GM21576 (cell line): ENCODE data around the gene DLGAP4.

Source experiments
- ATAC-seq: cut with Tn5 transposase; IDR thresholded peaks from one replicate; pipeline ENCODE4 v1.9.1; 2021; ENCODE audit warnings: mild to moderate bottlenecking, moderate library complexity; ENCODE audit not compliant: unreplicated experiment

The DLGAP4 gene

DNA sequence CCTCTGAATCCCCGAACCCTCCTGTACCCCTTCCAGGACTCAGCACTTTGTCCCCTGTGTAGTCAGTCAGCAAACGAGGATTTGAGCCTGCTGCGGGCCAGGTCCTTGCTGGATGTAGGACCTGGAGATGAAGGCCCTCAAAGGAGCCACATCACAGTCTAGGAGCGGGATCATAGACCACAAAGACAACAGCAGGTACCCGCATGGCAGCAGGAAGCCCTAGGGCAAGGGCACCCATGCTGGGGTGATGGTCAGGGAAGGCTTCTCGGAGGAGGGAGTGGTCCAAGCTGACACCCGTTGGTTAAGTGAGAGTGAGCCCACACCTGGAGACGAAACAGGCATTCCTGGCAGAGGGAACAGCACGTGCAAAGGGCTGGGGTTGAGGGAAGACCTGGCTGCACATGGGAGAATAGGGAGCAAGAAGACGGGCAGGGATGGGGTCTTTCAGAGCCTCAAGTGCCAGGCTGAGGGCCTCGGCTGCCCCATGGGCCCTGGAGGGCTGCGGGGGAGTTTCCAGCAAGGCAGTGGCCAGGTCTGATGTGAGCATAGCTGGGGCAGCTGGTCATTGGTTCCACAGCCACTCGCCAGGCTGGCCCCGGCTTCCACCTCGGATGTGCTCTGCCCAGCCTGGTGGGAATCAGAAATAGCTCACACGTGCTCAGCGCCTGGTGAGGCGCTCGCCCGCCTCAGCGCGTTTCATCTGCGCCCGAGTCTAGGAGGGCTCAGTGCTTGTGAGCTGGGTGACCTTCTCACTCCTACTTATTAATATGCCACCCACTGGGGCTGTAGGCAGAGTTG is 15.0 kb downstream of the DLGAP4 start:
- no peak for ATAC-seq

DNA sequence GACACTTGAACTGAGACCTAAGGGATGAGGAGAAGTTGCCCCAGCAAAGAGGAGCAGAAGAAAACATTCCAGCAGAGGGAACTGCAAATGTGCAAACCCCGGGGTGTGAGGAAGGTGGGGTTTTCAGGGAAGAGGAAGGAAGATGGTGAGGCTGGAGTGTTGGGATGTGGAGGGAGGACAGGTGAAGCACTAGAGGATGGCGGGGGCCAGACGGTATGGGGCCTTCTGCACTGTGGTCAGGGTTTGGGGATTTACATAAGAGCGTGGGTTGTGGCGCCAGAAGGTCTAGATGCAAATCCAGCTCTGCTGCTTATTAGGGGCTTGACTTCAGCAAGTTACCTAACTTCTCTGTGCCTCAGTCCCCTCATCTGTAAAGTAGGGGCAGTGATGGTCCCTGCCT is 16.0 kb downstream of the DLGAP4 start:
- ATAC-seq = no peak

DNA sequence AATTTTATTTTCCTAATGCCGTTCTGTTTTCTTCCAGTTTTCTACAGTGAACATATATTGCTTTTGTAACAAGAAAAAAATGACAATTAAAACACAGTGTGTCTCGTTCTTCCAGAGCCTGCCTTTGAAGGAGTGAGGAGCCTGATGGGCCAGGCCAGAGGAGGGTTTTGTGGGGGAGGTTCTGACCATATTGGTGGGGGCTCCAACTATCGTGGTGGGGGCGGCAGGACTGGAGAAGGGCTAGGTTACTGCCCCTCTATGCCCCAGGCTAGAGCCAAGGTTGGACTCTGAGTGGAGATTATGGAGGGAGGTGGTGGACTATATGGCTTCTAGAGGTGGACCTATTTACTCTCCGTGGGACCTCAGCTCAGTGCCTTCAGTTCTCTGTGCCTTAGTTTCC is 24.0 kb downstream of the DLGAP4 start:
- no peak for ATAC-seq

DNA sequence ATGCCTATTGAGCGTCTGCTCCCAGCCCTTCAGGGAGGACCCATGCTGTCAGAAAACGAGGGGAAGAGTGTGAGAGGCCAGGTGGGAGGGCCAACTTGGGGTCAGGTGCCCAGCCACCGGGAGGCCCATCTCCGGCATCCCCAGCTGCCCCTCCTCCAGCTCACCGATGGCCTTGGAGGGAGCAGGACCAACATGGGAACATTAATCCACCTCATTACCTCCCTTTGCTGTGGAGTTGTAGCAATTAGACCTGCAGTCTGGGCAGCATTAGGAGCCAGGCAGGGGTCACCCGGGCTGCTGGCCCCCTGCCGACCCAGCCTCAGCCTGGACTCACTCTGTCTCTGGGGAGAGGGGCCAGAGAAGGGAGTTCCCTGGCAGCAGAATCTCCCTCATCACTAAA is 25.1 kb downstream of the DLGAP4 start:
- no peak for ATAC-seq

DNA sequence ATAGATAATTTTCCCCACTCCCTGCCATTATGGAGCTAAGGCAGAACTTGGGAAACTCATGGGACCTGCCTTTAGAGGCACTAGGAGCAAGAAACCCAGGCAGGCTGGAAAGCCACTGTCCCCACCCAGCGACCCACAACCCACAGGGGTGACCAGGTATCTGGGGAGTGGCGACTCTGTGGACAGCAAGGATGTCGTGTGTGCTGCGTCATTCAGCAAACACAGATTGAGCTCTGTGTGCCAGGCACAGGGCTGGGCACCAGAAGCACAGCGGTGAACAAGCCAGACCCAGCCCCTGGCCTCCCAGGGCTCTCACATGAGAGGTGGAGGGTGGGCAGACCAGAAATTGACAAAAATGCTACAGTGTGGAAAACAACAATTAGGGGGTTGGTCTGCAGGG is 27.7 kb downstream of the DLGAP4 start:
- ATAC-seq = no peak

DNA sequence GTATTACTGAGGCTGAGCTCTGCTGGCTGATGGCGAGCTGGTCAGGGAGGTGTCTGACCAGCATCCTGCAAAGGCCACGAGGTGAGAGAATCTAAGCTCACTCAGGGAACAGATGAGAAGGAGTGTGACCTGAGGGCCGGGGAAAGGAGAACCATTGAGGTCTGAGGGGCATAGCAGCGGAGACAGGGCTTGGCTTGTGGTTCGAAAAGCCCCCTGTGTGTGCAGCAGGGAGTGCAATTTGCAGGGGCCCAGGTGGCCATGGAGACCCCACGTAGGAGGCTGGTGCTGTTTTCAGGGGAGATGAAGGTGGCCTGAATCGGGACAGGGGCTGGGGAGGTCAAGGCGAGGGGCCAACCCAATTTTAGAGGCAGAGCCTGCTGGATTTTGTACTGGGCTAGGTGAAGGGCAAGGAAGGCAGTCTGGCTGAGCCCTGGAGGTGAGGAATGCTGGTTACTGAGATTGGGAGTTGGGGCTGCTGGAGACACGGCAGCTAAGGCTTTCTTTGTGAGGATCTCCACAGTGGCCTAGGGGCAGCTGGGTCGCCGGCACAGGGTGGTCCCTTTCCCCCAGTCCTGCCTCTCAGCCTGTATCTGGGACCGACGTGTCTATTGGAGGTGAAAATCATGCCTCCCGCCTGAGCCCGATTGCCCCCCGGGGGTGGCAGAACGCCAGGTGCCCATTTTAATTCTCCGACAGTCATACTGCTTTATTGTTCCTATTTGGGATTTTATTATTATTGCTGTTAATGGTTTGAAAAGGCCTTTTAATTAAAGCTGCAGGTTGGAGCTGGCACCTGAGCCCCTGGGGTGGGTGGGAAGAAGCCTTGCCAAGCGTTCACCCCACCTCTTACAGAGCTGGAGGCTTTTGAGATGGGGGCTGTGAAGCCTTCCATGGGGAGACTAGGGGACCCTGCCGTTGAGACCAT is 28.4 kb downstream of the DLGAP4 start:
- no peak for ATAC-seq

DNA sequence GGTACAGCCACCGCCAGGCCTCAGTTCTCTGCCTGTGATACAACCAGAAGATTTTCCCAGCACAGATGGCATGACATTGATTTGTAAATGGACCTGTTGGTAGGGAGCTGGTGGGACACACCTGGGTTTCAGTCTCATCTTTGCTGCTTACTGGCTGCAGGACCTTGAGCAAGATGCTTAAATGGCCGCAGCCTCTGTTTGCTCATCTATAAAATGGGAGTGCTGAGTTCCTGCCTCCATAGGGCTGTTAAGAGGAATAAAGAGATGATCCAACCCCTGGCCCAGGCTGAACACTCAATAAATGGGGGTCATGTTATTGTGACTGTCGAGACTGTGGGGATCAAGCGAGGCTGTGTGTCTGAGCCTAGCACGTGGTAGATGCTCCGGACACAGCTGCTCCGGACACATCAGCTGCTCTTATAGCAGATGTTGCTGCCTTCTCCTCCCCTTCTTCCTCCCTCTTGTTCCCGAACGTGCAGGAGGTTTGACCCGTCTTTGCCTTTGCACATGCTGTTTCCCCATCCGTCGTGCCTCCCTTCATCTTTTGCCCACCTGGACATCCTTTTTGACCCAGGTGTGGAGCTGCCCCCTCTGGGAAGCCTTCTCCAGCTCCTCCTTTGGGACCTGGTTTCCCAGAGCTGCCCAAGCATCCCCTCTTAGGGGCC is 29.2 kb downstream of the DLGAP4 start:
- ATAC-seq = no peak

DNA sequence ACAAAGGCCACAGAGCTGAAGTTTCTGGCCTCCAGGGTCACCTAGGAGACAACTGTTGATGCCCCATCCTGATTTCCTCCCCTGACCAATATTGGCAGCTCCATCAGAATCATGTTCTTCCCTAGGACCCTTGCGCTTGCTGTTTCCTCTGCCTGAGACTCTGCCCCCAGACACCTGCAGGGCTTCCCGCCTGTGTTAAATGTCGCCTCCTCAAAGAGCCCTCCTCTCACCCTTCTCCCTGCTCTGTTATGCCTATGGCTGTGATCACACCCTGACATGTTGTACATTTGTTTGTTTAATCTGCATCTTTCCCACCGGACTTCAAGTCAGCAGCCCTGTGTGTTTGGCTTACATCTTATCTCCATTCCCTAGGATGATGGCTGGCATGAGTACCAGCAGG is 30.1 kb downstream of the DLGAP4 start:
- no peak for ATAC-seq

DNA sequence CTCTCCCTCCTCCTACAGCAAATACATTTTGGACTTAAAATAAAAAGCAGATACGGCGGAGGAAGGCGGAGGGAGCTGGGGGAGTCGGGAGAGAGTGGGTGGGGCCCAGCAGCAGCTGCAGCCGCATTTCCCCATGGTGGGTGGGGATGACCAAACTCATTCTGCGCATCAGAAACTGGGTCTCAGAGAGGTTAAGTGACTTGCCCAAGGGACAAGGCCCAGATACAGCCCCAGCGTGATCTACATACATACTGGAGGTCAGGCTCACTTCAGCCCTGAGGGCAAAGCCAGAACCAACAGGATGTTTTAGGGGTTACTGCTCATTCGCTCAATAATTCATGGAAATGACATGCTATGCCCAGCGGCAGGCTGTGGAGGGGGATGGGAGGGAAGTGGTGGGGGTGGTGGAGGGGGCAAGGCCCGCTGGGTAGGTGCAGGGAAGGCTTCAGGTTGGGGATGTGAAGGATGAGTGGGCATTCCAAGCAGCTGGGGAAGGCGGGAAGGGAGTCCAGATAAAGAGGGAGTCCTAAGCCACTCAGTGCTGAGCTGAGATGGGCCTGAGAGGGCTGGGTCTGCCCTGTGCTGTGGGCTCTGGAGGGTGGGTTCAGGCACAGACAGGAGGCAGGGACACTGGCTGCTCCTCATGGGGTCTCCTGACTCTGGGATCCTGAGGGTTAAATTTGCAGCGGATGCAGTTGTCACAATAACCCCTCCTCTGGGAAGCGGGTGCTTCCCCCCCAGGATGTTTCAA is 31.0 kb downstream of the DLGAP4 start:
- no peak for ATAC-seq

DNA sequence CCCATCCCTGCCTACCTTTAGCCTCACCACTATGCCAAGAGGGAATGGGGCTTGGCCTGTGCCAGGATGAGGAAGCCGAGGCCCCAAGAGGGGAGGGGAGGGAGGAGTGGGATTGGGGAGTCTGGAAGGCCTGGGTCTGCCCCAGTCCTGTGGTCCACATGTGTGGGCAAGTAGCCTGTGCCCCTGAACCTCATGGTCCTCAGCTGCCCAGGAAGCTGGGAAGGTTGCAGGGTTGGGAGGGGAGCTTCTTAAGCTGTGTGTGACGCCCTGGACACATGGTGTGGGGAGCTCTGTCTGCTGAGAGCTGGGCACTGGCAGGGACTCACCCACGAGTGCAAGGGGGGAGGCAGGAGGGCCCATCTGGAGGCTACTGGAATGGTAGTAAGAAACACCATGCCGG is 31.7 kb downstream of the DLGAP4 start:
- no peak for ATAC-seq

DNA sequence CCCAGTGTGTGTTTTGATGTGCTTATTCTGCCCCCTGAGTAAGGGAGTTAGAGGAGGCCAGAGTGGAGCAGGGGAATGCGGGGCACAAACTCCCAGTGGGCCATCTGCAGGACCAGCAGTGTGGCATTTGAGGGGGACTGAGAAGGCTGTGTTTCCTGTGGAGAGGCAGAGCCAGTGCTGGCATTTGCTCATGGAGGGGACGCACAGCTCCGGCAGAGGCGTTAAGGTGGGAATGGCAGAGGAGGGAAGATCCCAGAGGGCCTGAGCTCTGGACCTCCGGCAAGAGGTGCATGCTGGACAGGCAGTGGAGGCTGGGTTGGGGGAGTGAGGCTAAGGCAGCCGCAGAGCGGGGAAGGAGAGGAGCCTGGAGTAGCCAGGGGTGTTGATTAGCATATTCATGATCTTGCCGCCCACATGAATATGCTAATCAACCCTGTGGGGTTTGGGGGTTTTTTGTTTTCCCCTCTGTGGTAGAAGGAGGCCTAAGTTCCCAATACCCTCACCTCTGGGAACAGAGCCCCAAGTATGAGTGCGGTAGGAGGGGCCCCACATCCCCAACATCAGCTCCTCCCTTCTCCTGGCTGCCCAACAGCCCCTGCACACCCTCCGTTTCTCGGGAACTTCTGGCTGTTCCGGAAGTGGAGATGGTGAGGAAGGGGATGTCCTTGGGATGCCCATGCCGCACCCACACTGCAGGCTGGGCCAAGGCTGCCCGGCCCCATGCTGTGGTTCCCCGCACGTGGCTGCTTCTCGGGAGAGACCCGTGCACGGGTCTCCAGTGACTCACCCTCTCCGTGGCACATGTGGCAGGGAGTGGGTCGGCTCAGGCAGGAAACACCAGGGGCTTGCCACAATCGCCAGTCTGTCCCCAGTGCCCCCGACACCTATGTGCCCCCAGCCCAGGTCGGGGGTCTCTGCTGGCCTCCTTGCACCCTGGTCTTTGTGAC is 33.8 kb downstream of the DLGAP4 start:
- ATAC-seq = no peak

DNA sequence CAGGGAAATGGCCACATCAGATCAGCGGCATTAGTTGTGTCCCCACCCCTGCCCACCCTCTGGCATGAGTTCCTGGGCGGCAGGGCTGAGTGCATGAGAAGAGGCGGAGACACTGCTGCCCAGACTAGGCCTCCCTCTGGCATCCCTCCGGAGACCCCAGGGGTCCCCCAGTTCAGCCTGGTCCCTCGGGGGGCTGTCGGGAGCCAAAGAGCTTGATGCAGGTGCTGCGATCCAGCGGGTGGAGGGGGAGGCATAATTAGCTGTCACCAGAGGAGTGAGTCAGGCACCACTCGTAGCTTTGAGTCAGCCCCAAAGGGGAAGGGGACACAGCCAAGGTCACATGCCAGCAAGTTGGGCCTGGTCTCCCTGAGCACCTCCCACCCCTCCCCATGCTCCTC is 34.5 kb downstream of the DLGAP4 start:
- no peak for ATAC-seq

DNA sequence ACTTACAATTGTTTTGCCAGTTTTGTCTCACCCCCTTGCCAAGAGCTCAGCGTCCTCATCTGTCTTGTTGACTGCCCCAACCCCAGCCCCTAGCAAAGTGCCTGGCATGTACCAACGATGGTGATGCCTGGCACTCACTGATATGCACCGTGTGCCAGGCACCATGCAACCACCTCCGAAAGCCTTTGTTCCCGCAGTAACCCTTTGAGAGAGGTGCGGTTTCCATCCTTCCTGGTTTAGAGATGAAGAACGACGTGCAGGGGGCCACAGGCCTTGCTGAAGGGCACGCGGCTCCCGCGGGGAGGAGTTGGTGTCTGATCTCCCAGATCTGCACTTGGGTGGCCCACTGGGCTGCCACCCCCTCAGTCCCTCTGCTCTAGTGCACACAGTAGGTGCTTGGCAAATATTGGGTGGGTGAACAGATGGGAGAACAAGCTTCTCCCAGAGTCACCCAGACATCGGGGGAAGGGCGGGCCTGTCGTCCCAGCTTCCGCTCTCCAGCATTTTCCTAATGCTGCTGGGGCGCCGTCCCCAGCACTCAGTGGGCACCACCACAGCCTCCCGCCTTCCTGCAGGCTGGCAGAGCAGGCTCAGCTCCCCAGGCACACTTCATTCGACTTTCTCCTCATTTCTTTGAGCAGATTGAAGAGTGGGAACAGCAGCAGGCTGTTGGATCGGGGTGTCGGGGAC is 35.3 kb downstream of the DLGAP4 start:
- no peak for ATAC-seq

DNA sequence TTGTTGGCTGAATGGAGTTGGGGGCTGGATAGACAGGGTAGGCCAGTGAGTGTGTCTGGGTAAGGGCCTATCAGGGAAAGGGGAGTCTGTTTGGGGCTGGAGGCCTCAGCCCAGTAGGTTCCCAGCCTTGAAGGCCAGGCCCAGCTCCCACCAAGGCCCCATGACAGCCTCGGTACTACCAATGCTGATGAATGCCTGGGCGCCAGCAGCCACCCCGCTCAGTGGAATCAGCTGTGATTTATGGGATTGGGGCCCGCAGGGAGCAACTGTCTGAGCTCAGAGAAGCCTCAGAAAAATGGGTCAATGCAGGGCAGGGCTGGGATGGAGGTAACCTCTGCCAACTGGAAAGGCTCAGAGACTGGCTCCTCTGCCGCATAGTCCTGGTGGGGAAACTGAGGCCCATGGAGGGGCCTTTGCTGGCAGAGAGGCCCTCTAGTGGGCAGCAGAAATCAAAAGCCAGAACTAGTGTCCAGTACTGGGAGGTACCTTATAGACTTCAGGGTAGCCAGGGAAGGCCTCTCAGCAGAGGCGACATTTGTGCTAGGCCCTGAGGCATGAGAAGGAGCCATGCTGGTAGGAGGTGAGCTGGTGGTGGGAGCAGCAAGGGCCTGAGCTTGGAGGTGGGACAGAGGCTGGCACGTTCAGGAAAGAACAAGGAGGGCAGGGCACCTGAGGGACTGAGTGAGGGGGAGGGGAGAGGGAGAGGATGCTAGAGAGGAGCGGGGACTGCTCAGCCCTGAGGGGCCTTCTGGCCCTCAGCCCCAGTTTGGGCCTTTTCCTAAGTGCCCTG is 36.4 kb downstream of the DLGAP4 start:
- no peak for ATAC-seq

DNA sequence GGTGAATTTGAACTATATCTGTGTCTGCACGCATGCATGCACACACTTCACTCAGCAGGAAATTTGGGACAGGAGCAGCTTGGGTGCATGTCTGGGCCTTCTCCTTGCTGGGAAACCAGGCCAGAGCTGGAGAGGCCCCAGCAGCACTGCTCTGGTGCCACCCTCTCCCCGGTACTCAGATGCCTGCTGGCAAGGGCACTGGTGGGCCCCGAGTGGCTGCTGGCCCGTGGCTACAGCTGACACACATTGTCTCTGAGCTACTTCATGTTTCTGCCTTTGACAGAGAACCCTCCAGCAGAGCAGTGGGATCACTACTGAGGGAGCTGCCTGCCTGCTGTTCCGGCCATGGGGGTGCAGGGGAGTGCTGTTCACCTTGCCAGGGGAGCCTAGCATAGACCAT is 37.5 kb downstream of the DLGAP4 start:
- no peak for ATAC-seq

DNA sequence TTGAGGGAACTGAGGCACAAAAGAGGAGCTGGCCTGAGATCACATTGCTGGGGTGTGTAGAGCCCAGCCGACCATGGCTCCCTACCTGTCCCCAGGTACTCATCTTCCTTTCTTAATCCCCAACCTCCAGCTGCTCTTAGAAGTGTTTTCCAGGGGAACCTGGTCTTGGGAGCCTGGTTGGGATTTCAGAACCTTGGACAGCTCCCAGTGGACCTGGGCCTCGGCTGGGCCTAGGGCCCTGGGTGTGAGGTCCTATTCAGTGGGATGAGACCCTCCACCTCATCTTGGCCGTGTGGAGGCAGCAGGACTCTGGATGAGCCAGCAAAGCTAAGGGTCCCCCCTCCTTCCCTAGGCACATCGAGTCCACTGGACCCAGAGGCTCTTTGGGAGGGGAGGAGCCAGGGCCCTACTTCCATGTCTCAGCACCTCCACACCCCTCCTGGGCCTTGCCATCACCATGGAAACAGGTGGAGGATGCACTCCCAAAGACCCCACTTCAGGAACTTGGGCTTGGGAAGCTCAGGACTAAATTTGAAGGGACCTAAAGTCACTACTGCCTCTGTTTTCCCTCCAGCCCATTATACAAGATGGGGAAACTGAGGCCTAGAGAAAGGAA is 38.5 kb downstream of the DLGAP4 start:
- ATAC-seq = no peak

DNA sequence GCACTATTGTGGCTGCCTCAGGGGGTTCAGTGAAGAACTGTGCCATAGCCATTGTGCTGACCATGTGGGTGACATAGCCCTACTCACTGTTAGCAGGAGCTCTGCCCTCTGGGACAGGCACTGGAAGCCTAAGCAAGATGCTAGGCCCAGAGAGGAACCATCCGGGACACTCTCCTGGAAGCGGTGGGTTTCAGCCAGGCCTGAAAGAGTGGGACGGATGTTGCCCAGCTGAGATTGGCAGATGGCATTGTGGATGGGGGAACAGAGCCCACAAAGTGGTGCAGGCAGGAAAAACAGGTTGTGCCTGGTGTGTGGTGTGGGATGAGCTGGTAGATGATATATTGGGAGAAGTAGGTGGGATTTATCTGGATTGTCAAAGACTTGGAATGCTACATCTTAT is 40.1 kb downstream of the DLGAP4 start:
- no peak for ATAC-seq
